GM12875 (cell line): ENCODE data around the gene PRKAG2.

Experiments
- H3K4me3 ChIP-seq: one replicate; pipeline ENCODE4 v1.5.1; 2011; ENCODE audit warnings: low read depth, low read length, control low read depth
- TF ChIP-seq, protein P1 (sequence below): IDR thresholded peaks from 2 replicates; pipeline ENCODE4 v1.5.1; 2011; ENCODE audit warnings: low read depth, mild to moderate bottlenecking, control low read depth, inconsistent platforms, low read length, moderate library complexity, borderline replicate concordance; ENCODE audit not compliant: insufficient read depth

The PRKAG2 gene

GRCh38 chr7:151890355-151891004 is 13.6 kb upstream of the PRKAG2 start:
- TF ChIP-seq, protein P1, sequence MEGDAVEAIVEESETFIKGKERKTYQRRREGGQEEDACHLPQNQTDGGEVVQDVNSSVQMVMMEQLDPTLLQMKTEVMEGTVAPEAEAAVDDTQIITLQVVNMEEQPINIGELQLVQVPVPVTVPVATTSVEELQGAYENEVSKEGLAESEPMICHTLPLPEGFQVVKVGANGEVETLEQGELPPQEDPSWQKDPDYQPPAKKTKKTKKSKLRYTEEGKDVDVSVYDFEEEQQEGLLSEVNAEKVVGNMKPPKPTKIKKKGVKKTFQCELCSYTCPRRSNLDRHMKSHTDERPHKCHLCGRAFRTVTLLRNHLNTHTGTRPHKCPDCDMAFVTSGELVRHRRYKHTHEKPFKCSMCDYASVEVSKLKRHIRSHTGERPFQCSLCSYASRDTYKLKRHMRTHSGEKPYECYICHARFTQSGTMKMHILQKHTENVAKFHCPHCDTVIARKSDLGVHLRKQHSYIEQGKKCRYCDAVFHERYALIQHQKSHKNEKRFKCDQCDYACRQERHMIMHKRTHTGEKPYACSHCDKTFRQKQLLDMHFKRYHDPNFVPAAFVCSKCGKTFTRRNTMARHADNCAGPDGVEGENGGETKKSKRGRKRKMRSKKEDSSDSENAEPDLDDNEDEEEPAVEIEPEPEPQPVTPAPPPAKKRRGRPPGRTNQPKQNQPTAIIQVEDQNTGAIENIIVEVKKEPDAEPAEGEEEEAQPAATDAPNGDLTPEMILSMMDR = no peak
- no peak overlapping the region for H3K4me3 ChIP-seq

GRCh38 chr7:151889406-151890354 is 12.8 kb upstream of the PRKAG2 start:
- TF ChIP-seq, protein P1 = no peak

DNA sequence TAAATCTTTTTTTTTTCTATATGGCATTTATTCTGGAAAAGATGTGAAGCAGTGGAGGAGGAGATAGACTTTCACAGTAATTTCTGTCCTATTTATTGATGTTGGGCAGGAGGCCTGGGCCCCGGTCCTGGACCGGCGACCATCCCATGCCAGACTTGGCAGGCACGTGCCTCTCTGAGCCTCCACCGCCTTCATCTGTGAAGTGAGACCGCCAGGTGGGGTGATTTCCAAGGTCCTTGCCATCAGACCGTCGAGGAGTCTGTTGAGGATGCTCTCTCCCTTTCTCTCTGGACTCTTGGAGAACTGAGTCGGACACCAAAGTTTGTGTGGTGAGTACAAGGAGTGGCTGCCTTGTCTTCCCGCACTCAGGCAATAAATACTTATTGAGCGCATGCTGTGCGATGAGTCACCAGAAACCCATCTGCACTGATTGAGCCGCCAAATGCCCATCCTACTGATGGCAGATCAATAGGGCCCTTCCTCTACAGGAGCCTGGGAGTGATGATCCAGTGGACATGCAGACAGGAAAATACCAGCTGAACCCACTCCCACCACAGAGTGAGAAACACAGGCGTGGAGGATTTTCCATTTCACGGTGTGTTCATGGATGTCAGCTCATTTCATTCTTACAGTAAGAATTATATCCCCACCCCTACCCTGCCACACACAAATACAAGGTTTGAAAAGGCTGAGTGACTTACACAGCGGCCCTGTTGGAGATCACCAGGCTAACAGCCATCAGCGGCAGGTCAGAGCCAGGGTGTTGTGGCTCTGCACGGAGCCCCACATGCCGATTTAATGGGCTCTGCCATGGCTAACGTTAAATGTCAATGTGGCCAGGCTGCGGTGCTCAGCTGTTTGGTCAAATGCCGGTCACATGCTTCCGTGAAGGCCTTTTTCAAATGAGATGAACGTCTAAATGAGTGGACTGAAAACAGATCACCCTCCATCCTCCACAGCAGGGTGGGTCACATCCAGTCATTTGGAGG is 11.5 kb upstream of the PRKAG2 start:
- no peak overlapping the region for H3K4me3 ChIP-seq
- TF ChIP-seq, protein P1 = no peak

More at GRCh38 chr7:151889406-151890354, 12.8 kb upstream of the PRKAG2 start:
- H3K4me3 ChIP-seq = no peak overlapping the region

DNA sequence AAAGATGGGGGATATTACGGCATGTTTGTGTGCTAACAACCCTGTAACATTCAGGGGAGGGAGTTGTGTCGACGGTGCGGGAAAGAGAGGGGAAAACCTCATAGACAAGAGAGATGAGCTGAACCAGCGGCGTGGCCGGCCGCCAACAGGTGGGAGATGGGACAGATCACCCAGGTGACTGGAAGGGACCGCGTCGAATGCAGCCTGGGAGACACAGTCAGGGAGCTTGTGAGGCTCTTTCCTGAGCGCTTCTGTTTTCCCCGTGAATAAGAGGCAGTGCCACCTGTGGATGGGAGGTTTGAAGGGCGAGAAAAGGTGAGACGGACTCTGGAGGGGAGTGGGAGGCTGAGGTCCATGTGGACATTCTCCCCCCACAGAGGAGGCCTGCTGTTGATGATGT is 9.9 kb upstream of the PRKAG2 start:
- H3K4me3 ChIP-seq = no peak overlapping the region
- TF ChIP-seq, protein P1 = no peak

- TF ChIP-seq, protein P1 = no peak
- no peak overlapping the region for H3K4me3 ChIP-seq
Measured at GRCh38 chr7:151885202-151885580, 8.3 kb upstream of the PRKAG2 start.

- TF ChIP-seq, protein P1 = no peak
Measured at GRCh38 chr7:151884312-151885201, 7.6 kb upstream of the PRKAG2 start.

More at GRCh38 chr7:151884312-151885201, 7.6 kb upstream of the PRKAG2 start:
- H3K4me3 ChIP-seq = no peak overlapping the region
